ENCODE measurements around the gene ZKSCAN1. TPM values are rescaled to one million over a fixed set of nuclear protein-coding genes. Genes with fewer than 3 reads are reported as not detected.

Gene ZKSCAN1
- total RNA-seq, 1 donor from 2014 or later, result 143 TPM

DNA sequence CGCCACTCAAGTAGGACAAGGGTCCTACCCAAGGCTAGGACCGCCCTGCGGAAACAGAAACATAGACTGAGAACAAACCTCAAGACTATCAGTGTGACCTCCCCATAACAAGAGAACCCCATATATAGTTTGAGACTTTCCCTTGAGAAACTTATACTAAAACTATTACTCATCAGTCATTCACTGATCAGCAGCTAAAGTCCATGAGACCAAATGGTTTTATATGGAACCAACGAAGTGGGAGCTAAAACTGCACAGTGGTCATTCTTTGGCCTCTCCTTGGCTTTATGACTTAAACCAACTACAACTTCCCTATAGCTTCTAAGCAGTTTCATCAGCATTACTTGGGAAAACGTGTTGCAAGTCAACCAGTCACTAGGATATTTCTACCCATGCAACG is 20.5 kb downstream of the ZKSCAN1 start:
- DNase-seq (ENCODE audit: low spot score in 2 of 2, unreplicated experiment in 2 of 2), result no peak
- no peak overlapping the region for H3K27ac Mint-ChIP-seq
- peaks cover 60% of the 10 kb centered on the region for H3K36me3 Mint-ChIP-seq
- peaks cover 8% of the 10 kb centered on the region for H3K9me3 Mint-ChIP-seq
- TF ChIP-seq, protein P1, sequence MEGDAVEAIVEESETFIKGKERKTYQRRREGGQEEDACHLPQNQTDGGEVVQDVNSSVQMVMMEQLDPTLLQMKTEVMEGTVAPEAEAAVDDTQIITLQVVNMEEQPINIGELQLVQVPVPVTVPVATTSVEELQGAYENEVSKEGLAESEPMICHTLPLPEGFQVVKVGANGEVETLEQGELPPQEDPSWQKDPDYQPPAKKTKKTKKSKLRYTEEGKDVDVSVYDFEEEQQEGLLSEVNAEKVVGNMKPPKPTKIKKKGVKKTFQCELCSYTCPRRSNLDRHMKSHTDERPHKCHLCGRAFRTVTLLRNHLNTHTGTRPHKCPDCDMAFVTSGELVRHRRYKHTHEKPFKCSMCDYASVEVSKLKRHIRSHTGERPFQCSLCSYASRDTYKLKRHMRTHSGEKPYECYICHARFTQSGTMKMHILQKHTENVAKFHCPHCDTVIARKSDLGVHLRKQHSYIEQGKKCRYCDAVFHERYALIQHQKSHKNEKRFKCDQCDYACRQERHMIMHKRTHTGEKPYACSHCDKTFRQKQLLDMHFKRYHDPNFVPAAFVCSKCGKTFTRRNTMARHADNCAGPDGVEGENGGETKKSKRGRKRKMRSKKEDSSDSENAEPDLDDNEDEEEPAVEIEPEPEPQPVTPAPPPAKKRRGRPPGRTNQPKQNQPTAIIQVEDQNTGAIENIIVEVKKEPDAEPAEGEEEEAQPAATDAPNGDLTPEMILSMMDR (IDR thresholded peaks at IDR 0.05; ENCODE audit: unreplicated experiment), result no peak
- H3K4me1 Mint-ChIP-seq, result no peaks in the 10 kb centered on the region
- H3K4me3 Mint-ChIP-seq, result no peak overlapping the region
- no peaks in the 10 kb centered on the region for H3K27me3 Mint-ChIP-seq (ENCODE audit: low read depth)

DNA sequence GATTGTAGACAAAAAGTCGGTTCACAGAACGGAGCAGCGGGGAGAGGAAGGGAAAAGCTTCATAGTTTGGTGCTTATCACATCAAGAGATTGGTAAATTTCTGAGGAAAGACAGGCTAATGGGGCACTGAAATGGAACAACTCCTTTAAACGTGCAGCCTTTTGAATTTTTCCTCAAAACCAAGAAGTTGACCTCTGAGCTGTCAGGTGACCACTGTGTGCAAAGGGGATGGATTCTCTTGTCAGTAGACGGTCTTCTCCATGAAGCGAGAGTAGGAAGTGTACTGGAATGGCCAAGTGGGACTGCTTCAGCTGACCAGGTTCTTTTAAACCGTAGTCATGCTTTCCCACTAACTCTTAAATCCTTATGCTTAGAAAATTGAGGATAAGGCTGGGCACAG is 22.9 kb downstream of the ZKSCAN1 start:
- Mint-ChIP-seq H3K27me3 (ENCODE audit: low read depth) (no peaks in the 10 kb centered on the region), H3K9me3 (peaks cover 4% of the 10 kb centered on the region), H3K36me3 (peaks cover 43% of the 10 kb centered on the region), H3K4me3 (no peak overlapping the region), H3K27ac (no peak overlapping the region), H3K4me1 (peaks cover 6% of the 10 kb centered on the region)
- TF ChIP-seq, protein P1 (IDR thresholded peaks at IDR 0.05; ENCODE audit: unreplicated experiment), result no peak
- no peak for DNase-seq (ENCODE audit: low spot score in 2 of 2, unreplicated experiment in 2 of 2)

DNA sequence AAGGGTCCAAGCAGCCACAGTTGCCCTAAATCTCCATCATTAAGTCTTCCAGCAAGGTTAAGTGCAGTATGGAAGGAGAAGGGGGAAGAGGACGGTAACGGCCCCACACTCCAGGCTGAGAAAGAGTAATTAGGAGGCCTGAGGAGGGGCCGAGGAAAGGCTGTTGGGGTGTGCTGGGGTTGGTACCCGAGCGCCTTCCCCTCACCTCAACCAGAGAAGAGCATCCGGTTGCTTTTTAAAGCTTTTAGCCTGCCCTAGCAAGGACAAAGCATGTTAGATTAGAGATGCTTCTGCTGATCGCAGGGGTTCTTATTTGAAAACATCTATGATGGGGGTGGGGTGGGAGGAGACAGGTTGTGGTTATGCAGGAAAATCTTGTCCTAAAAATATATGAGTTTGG is 25.2 kb downstream of the ZKSCAN1 start:
- H3K9me3 Mint-ChIP-seq, result no peaks in the 10 kb centered on the region
- peaks cover 6% of the 10 kb centered on the region for H3K4me1 Mint-ChIP-seq
- TF ChIP-seq, protein P1 (IDR thresholded peaks at IDR 0.05; ENCODE audit: unreplicated experiment), result no peak
- DNase-seq (ENCODE audit: low spot score in 2 of 2, unreplicated experiment in 2 of 2), result no peak
- no peak overlapping the region for H3K4me3 Mint-ChIP-seq
- H3K27ac Mint-ChIP-seq, result no peak overlapping the region
- H3K27me3 Mint-ChIP-seq (ENCODE audit: low read depth), result no peaks in the 10 kb centered on the region
- peaks cover 23% of the 10 kb centered on the region for H3K36me3 Mint-ChIP-seq

DNA sequence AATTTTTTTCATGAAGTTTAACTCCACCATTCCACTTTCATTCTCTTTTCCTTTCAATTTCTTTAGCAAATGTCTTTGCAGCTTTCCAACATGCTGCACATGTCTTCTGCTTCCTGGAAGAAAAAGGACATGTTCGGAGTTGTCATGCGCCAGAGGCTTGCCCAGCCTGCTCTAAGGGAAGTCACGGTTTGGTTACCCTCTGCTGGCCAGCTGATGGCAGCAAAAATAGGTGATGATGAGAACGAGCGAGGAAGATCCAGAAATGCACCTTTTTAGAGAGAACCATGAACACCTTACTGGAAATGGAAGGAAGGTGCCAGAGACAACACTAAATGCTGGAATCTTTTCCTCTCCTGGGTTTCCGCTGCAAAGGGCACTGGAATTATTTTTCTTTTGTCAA is 29.3 kb downstream of the ZKSCAN1 start:
- Mint-ChIP-seq H3K9me3 (no peaks in the 10 kb centered on the region), H3K27ac (no peak overlapping the region), H3K4me1 (peaks cover 8% of the 10 kb centered on the region), H3K4me3 (no peak overlapping the region), H3K27me3 (ENCODE audit: low read depth) (no peaks in the 10 kb centered on the region), H3K36me3 (peaks cover 2% of the 10 kb centered on the region)
- TF ChIP-seq, protein P1 (IDR thresholded peaks at IDR 0.05; ENCODE audit: unreplicated experiment), result no peak
- DNase-seq (ENCODE audit: low spot score in 2 of 2, unreplicated experiment in 2 of 2), result no peak

DNA sequence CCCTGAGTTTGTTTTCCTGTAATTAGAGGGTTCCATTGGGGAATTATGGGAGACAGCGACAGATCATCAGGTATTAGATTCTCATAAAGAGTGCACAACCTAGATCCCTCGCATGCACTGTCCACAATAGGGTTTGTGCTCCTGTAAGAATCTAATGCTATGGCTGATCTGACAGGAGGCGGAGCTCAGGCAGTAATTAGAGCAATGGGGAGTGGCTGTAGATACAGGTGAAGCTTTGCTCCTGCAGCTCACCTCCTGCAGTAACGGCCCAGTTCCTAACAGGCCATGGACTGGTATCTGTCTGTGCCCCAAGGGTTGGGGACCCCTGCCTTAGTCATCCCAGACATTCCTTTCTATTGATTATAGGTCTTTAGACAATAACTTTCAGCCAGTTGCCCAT is 33.3 kb downstream of the ZKSCAN1 start:
- TF ChIP-seq, protein P1 (IDR thresholded peaks at IDR 0.05; ENCODE audit: unreplicated experiment), result no peak
- Mint-ChIP-seq H3K27ac (peak overlapping the region; percentile 98), H3K27me3 (ENCODE audit: low read depth) (no peaks in the 10 kb centered on the region), H3K9me3 (no peaks in the 10 kb centered on the region), H3K4me3 (peak overlapping the region; percentile 89), H3K36me3 (peaks cover 5% of the 10 kb centered on the region), H3K4me1 (peaks cover 15% of the 10 kb centered on the region)
- no peak for DNase-seq (ENCODE audit: low spot score in 2 of 2, unreplicated experiment in 2 of 2)
